AG04449 (cell line): Measurements from ENCODE around the gene MED14.

Experiments
- CTCF ChIA-PET: fragments of 350-600 bp; formaldehyde crosslinking; extraction: SDS; loops from one replicate; lab custom pipeline; 2021; ENCODE audit warnings: antibody characterized with exemption; lab: Yijun Ruan, JAX
- POLR2A ChIA-PET: fragments of 400-600, 350-600 bp; formaldehyde crosslinking; extraction: SDS; loops from one replicate; lab custom pipeline; 2020; ENCODE audit warnings: antibody characterized with exemption, inconsistent platforms; lab: Yijun Ruan, JAX
- DNase-seq: peaks from one replicate; pipeline ENCODE4 v3.0.0-alpha.2; 2010; ENCODE audit warnings: low read depth, low spot score
- H3K4me3 ChIP-seq: 2 replicates; pipeline ENCODE4 v1.5.1; 2011; ENCODE audit warnings: low read depth, mild to moderate bottlenecking, control low read depth, low read length
- TF ChIP-seq, protein P1 (sequence below): IDR thresholded peaks from one replicate; pipeline ENCODE4 v1.5.1; 2011; ENCODE audit warnings: mild to moderate bottlenecking, moderate library complexity, low read length, control low read depth, inconsistent platforms; ENCODE audit not compliant: insufficient read depth; ENCODE audit errors: missing control alignments

Gene MED14

DNA sequence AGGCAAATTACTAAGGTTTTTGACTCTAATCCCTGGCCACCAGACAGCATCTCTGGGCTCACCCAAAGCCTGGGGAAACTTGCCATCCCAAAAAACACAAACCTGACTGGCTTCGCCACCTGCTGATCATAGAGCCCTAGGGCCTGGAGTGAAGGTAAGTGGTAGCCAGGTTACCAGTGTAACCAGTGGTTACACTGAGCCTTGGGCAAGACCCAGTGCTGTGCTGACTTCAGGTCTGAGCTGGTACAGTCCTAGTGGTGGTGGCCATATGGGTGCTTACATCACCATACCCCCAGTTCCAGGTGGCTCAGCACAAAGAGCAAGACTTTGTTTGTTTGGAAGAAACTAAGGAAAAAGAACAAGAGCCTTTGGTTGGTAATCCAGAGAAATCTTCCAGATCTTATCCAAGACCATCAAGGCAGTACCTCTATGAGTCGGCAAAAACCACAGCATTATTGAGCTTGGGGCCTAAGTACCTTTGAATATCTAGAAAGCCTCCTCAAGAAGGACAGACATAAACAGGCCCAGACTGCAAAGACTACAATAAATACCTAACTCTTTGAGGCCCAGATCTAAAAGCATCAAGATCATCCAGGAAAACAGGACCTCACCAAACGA is 13.7 kb downstream of the MED14 start:
- TF ChIP-seq, protein P1, sequence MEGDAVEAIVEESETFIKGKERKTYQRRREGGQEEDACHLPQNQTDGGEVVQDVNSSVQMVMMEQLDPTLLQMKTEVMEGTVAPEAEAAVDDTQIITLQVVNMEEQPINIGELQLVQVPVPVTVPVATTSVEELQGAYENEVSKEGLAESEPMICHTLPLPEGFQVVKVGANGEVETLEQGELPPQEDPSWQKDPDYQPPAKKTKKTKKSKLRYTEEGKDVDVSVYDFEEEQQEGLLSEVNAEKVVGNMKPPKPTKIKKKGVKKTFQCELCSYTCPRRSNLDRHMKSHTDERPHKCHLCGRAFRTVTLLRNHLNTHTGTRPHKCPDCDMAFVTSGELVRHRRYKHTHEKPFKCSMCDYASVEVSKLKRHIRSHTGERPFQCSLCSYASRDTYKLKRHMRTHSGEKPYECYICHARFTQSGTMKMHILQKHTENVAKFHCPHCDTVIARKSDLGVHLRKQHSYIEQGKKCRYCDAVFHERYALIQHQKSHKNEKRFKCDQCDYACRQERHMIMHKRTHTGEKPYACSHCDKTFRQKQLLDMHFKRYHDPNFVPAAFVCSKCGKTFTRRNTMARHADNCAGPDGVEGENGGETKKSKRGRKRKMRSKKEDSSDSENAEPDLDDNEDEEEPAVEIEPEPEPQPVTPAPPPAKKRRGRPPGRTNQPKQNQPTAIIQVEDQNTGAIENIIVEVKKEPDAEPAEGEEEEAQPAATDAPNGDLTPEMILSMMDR = no peak
- no peak for DNase-seq
- ChIA-PET POLR2A (interaction anchor here (0.6 kb wide), 1 partner anchor 482 kb away, joined by 3 read pairs; no protein-coding TSS in a partner anchor), CTCF (interaction anchor here (0.6 kb wide), 1 partner anchor 837 kb away, joined by 3 read pairs; no protein-coding TSS in a partner anchor)
- H3K4me3 ChIP-seq = no peak overlapping the region

GRCh38 chrX:40720792-40721191 is 14.6 kb downstream of the MED14 start:
- DNase-seq = no peak
- CTCF ChIA-PET = no interaction called here
- H3K4me3 ChIP-seq = no peak overlapping the region
- TF ChIP-seq, protein P1 = no peak
- POLR2A ChIA-PET = no interaction called here

DNA sequence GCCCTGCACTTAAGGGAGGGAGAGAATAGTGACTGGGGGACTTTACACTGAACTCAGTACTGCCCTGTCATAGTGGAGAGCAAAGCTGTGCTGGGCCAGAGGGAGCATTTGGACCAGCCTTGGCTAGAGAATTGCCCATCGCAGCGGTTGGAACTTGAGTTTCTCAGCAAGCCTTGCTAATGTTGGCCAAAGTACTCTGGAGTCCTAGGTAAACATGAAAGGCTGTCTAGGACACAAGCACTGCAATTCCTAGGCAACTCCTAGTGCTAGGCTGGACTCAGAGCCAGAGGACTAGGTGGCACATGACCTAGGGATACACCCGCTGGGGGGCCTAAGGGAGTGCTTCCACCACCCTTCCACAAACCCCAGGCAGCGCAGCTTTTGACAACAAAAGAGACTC is 15.0 kb downstream of the MED14 start:
- TF ChIP-seq, protein P1 = no peak
- no peak overlapping the region for H3K4me3 ChIP-seq
- POLR2A ChIA-PET = no interaction called here
- no peak for DNase-seq
- CTCF ChIA-PET = interaction anchor here (1.8 kb wide), 1 partner anchor 74 kb away, joined by 6 read pairs; no protein-coding TSS in a partner anchor

GRCh38 chrX:40719731-40720130 is 15.6 kb downstream of the MED14 start:
- H3K4me3 ChIP-seq = no peak overlapping the region
- TF ChIP-seq, protein P1 = no peak
- DNase-seq = no peak
- ChIA-PET CTCF (interaction anchor here (1.8 kb wide), 1 partner anchor 74 kb away, joined by 6 read pairs; no protein-coding TSS in a partner anchor), POLR2A (no interaction called here)

DNA sequence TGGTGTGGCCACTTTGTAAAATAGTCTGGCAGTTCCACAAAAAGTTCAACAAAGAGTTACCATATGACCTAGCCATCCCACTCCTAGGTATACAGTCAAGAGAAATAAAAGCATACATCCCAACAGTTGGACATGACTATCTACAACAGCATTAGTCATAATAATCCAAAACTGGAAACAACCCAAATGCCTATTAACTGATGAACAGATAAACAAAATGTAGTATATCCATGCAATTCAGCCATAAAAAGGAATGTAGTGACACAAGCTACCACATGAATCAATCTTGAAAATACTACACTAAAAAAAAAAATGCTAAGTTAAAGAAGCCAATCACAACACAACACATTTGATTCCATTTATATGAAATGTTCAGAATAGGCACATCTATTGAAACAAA is 16.1 kb downstream of the MED14 start:
- DNase-seq = no peak
- no peak overlapping the region for H3K4me3 ChIP-seq
- TF ChIP-seq, protein P1 = no peak
- ChIA-PET CTCF (interaction anchor here (1.8 kb wide), 1 partner anchor 75 kb away, joined by 6 read pairs; no protein-coding TSS in a partner anchor), POLR2A (no interaction called here)

- TF ChIP-seq, protein P1 = no peak
- no peak for DNase-seq
- H3K4me3 ChIP-seq = no peak overlapping the region
- ChIA-PET CTCF (no interaction called here), POLR2A (no interaction called here)
Observed at GRCh38 chrX:40709395-40709794, 25.9 kb downstream of the MED14 start.
